Activated CD4-positive, CD25-positive, alpha-beta regulatory T cell treated with anti-CD3 and anti-CD28 coated beads, Interleukin-2, amount 50 U/mL, for 16 hours (primary cell): ENCODE data around the gene ZNF385B.

Experiments used
- DNase-seq: peaks from one replicate; pipeline ENCODE4 v3.0.0-alpha.2; 2020; ENCODE audit warnings: low read depth, low spot score

ZNF385B gene

DNA sequence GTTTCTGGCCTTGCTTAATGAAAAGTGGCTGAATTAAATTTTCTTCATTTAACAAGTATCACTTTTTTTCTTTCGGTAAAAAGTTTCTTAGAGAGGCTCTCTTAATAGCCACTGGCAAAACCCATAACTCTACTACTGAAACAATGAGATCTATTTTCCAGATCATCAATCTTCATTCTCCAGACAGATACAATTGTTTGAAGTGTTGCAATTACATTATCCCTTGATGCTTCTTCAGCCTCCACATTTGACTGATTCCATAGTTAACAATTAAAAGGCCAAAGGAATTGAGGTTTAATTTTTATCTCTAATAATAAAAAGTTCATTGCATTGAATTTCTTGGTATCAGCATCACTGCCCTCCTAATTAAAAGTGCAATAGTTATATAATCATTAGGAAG lies 176.3 kb downstream of the ZNF385B start:
- DNase-seq: no peak

DNA sequence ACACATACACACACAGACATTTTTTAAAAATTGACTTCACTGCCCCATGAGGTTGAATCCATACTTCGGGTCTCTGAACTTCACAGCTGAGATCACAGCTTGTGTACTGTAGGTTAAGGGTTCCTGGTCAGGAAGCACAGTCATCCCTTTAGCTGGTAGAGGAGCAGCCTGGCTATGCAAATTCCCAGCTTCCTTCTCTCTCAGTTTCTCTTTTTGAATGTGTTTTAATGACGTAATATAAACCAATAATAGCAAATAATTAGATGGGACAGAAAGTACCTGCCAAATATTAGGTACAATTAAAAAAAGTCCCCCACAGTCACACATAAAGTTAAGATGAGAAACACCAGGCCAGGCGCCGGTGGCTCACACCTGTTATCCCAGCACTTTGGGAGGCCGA lies 178.7 kb downstream of the ZNF385B start:
- DNase-seq: no peak

DNA sequence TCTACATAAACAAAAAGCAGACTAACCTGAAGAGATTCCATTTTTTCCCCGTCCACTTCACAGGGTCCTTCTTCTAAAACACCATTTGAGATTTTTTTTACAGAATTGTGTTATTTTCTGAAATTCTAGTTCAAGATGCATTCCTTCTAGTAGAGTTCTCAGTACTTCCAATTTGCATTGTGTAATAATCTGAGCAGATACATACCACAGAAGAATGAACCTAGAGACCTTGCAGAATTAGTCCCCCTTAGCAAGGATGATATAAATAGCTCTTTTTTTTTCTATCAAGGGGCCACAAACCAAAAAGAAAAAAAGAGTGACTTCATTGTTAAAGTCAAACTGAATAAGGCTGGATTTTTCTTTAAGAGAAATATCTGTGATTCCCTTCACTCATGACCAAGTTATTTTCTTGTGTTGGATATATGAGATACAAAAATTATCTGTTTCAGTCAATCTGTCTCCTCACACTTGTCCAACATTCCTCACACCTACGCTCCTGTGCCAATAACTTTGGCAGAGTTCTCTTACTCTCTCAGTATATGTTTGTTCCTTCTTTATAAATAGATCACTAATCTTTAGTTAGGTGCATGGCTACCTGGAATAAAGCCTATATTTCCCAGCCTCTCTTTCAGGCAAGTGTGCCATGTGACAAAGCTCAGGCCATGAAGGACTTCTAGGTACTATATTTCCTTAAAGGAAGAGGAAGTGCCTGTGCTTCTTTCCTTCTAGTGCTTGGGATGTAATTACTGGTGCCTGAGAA lies 183.5 kb downstream of the ZNF385B start:
- DNase-seq: no peak

DNA sequence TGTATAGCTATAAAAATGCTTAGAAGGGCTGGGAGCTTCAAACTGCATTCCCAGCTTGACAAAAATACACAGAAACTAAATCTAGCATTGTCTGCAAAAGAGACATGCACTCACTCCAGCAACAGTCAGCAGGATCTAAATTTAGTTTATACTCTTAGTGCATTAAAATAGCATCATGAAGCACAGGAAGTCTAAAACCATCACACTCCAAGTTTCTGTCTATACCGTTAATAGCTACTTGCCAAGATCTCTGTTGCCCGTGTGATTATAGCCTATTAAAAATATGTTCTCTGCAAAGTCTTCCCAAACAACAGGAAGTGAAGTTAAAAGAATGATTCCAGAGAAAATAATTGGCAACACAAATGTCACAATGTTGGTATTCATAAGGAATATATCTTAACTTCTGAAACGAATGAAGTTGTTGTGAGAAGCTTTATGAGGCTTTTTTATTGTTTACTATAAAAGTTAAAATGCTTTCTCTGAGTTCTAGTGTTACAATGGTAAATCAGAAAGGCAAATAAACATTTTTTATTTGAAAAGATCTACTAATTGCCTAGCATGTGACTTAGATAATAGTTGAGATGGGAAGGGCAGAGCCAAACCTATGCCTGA lies 184.2 kb downstream of the ZNF385B start:
- DNase-seq: no peak

DNA sequence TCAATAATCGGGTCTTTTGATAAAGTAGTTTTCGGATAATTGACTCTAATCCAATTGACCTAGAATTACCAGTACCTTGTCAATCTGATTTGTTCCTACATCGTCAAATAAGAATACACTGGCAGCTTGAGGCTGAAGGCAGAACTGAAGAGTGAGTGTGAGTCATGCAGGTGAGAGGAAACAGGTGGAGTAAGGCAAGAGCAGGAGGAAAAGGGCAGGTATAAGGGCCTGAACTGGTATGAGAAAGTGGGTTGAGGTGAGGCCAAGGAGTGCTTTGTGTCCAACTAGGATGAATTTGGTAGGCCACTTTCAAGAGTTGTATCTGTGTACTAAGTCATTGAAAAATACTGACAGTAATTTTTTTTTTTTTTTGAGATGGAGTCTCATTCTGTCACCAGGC lies 186.0 kb downstream of the ZNF385B start:
- no peak for DNase-seq

DNA sequence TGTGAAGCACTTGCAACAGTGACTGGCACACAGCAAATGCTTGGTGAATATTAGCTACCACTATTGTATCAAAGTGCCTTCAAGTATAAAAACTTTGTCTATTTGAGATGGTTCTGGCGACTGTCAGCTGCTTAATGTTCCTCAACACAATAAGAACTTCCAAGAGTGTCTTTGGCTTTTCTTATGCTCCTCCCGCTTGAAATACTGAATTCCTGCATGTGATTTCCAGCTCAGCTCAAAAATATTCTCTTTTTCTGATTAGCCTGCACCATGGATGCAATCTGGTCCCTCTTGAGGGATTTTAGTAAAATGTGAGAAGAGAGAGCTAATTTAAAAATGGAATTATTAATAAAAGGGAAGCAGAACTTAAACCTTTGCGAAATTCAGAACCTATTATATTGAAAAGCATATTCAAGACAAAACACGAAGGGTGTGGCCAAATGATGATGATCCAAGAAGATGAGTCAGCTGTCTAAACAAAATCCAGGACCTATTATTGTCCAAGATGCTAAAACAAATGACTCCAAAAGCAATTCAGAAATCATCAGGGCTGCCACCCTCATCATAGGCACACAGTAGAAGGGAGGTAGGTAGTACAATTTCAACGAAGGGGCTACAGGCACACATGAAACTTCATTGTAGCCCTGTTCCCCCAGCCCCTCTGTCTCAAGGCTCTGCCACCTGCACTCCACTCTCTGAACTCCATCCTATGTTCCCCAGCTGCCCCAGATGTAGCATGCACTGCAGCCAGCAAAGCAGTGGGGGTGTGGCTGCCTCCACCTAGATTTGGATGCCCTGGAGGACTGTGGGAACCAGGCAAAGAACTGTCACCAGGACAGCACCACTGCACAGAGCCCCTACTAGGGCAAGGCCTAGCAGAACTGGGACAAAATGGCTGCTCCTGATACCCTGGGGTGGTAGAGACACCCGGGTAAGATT lies 190.1 kb downstream of the ZNF385B start:
- no peak for DNase-seq

DNA sequence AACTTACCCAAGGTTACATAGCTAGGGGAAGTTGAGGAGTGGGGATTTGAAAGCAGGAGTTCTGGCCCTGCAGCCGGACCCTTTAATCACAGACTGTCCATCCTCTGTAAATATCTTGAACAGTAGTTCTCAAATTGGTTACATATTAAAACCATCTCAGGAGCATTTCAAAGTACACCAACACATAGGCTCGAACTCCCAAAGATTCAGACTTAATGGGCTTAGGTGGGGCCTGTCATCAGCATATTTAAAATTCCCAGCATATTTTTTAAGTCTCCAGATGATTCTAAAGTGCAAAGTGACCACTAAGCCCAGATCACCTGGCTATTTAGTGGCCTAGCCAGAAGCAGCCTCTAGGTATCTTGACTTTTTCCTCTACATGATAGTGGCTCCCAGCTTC lies 192.2 kb downstream of the ZNF385B start:
- no peak for DNase-seq

DNA sequence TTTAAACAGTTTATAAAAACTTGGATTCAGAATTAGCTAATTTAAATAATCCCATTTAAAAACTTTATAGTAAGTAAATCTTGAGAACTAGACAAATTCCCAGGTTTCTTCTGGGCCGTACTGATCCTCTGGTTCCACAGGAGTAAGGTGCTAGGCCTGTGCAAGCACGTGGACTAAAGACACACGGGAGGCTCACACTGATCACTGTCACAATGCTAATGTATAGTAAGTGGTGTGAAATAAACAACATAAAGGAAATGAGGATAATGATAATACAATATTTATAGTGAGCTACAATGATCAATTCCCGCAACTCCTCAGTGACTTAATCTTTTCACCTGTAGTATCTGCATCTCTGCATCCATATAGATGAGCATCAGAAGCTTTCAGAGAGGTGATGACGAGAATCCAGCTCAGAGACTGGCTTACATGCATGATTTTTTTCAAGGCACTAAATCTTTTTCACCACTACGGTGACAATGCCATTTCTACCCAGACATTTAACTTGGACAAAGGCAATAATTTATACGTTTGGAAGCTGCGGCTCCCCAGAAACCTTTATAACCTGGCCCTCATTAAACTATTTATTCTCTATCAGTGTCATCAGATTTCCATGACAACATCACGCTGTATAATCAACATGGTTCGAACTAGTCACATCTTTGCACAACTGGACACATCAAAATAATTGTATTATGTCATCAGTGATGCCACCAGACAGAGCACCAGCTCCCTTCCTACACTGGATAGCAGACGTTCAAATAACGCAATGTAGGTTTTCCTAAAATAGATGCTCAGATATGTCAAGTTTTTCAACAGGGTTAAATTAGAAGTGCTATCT lies 196.2 kb downstream of the ZNF385B start:
- DNase-seq: no peak

DNA sequence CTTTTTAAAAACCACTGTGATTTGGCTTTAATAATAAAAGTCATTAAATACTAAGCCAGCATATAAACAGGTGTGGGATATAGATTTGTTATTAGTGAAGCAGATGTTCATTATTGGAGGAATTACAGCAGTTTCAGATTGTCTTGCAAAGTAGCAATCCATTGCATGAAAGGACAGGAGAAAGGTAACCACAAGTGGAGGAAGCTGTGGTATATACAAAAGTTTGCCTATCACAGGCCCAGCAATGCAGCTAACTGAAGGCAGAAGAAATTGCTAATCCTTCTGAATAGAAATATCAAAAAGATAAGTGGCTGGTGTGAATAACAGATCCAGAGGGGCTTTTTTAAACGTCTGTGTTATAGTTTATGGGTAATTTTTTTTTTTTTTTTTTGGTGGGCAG lies 199.4 kb downstream of the ZNF385B start:
- DNase-seq: no peak

DNA sequence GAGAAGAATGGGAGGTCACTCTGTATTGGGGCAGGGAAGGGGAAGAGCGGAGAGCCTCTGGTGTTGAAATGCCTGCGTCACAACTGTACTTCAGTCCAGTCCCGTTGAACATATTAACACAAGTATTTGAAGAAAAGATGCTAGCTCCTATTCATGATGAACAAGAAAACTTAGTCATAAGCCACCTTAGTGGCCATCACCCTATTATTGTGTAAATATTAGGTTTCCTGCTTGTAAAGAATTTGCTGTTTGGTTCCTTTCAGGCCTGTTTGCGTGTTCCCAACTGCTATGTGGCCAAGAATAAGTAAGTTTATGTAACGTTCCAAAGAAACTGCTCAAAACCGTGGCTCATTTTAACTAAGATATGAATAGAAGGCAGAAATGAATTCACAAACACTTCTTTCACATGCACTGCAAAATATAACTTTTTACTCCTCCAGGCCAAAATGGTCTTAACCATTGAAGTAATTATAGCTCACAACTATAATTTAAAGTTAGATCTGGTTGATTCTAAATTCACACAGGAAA lies 204.3 kb downstream of the ZNF385B start:
- DNase-seq: no peak

DNA sequence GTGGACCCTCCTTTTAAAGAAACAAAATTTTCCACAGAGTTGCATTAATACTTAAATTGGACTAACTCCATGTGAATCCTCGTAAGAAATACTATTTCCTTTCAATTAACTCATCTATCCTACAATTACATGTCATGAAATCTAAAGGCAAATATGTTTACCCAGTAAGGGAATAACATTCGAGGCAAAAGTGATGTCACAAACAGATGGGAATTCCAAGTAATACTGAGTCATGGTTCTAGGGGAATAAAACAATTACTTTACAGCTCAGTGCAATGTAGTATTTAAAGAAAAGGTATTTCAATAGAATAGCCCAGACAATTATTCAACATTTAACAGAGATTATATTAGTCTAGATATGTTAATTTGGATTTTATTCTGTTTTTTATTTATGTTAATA lies 205.8 kb downstream of the ZNF385B start:
- no peak for DNase-seq

DNA sequence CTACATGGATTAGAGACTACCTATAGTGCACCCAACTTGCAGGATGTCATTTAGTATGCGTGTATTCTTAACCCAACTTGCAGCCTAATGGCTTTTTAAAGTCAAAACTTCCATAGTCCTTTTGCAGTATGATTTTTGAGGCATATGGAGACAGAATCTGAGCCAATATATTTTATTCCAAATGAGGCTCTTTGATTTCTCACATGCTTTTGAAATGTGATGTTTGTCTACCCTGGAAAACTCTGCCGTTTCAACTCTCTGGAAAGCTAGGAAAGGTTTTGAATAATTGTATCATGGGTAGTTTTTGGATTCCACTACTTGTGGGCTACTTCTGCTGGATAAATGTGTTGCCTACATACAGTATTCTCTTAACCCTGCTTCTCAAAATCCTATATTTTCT lies 206.6 kb downstream of the ZNF385B start:
- no peak for DNase-seq

DNA sequence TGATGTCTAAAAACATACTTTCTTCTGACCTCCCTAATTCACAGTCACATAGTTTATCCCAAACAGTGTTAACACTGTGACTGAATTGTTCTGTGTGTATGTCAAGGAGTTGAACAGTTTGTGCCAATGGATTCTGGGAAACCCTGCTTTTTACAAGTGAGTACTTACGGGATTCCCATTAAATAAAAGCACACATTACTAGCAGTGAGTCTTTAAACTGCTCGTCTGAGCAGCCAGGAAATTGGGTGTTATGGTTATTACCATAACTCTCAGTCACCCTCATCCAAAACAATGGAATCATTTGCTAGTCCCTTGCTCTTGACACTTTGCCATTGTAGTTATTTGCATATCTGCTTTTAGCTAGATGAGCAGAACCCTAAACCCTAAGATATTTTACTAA lies 209.1 kb downstream of the ZNF385B start:
- DNase-seq: no peak

DNA sequence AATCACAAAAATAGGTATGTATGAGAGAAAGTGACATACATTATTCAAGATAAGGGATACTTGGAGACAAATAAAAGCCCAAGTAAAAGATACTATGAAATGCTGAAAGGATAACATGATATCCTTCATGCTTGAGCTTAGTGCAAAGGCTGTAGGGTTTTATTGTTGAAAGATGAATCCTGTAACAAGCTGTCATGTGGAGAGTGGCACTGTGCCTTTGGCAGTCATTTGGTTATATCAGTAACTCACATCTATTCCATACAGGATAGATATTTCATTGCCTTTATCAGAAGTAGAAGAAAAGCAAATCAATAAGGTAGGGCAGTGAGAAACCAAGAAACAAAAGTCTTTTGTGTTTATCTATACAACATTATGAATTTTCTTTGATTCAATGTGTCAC lies 211.0 kb downstream of the ZNF385B start:
- no peak for DNase-seq

DNA sequence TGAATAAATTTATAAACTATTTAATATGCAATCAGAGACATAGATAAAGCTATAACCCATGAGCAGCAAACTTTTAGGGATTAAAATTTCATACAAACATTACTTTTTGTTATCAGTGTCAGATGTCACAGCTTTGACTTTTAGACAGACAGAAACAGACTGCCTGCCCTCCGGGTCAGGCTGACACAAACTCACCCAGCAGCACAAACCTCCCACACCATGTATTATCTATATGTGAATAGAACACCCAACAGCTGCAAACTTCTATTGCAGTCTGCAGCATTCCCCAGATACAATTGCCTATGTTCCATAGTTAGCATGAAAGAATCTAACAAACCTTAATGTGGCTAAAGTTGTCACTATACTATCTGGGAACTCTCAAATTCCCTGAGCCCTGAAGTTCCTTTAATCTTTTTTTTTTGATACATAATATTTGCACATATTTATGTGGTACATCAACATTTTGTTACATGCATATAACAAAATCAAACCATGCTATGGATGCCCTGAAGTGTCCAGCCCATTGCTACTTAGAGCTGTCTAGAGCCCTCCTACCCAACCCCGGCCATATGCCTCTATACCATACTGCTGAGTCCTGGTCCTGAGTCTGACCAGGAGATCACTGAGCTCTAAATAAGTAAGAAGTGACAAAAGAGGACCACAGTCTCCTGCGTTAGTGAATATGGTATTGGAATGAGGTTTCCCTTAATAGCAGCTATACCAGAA lies 214.4 kb downstream of the ZNF385B start:
- no peak for DNase-seq

DNA sequence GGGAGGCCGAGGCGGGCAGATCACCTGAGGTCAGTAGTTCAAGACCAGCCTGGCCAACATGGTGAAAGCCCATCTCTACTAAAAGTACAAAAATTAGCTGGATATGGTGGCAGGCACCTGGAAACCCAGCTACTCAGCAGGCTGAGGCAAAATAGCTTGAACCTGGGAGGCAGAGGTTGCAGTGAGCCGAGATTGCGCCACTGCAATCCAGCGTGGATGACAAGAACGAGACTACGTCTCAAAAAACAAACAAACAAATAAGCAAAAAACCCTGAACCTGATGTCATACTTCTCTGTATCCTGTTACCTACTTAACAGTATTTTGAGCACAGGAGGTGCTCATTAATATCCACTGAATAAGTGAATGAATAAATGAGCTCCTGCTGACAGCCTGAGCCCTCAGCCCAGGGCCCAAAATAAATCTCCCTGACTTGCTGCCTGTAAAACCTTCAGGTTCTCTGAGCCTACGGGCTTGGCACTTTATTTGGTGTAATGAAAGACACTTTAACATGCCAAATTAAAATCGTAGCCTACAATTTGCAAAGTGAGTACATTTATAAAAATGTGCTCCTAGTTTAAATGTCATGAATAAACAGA lies 215.1 kb downstream of the ZNF385B start:
- no peak for DNase-seq

DNA sequence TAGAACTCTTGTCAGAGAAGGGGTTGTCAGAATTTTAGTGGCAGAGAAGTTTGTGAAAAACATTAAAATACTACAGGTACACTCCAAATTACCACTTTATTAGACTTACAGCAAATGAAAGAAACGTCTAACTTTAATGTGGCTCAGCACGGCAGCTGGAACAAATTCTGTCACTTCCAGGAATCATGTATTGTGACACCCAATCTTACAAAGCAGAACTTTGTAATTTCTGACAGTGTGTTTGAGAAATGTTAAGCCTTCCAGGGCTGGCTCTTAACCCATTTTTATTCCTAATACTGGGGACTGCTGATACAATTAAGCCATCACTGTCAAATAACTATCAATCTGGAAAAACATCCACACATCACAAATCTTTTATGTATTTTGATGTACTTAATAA lies 216.4 kb downstream of the ZNF385B start:
- no peak for DNase-seq

DNA sequence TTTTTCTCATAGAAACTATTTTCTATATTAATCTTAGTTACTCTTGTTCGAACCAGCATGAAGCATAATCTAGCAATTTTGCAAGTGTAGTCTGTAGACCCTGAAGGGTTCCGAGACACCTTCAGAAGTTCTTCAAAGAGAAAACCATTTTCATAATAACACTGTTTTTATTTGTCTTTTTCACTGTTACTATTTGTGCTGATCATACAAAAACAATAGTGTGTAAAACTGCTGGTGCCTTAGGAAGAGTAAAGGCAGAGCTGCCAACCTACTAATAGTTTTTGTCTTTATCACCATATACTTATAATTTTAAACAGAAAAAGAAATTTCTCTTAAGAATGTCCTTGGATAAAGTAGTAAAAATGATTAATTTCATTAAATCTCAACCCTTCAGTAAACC lies 218.9 kb downstream of the ZNF385B start:
- DNase-seq: no peak

DNA sequence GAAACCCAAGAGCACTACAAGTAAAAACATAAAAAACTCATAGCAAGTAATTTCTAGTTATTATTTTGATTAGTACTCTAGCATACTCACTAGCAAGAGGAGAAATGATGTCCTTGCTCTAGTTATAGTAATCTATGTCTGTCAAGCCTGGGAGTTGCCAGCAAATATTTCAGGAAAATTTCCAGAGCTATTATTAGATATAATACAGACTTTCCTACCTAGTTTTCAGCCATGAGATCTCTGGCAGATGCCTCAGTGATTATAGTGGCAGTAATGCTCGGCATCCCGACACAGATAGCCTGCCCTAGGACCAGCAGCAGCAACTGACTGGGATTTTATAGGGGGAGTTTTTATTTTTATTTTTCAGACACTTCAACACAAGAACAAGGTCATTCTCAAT lies 224.4 kb downstream of the ZNF385B start:
- no peak for DNase-seq
